Transverse colon (tissue), 4 donors: ENCODE measurements around the gene MAP6D1. TPM values are rescaled to one million over a fixed set of nuclear protein-coding genes. Genes with fewer than 3 reads are reported as not detected.

Experiments
- DNase-seq: peaks from one replicate; pipeline ENCODE4 v3.0.0-alpha.2; 2019
- H3K27ac ChIP-seq, 4 donors: fragments of 200-600 bp; sonication (generic); 2 replicates each; pipeline ENCODE4 v1.5.1; 2016 to 2018; ENCODE audit warnings: inconsistent platforms in 4 of 4
- H3K27me3 ChIP-seq: fragments of 200-600 bp; sonication (generic); 2 replicates; pipeline ENCODE4 v1.5.1; 2017; ENCODE audit warnings: inconsistent platforms
- H3K36me3 ChIP-seq, 4 donors: fragments of 200-600 bp; sonication (generic); 2 replicates each; pipeline ENCODE4 v1.5.1; 2017 to 2019; ENCODE audit warnings: inconsistent platforms in 4 of 4
- H3K4me1 ChIP-seq, 4 donors: fragments of 200-600 bp; sonication (generic); 2 replicates each; pipeline ENCODE4 v1.5.1; 2017 to 2020; ENCODE audit warnings: inconsistent platforms in 4 of 4
- H3K4me3 ChIP-seq, 4 donors: fragments of 200-600 bp; sonication (generic); 1 replicate in 1 of 4; 2 replicates in 3 of 4; pipeline versions ENCODE4 v1.5.1 to v1.6.1; 2017 to 2019; ENCODE audit warnings: inconsistent platforms in 4 of 4
- H3K9me3 ChIP-seq, 2 donors: fragments of 200-600 bp; sonication (generic); 2 replicates each; pipeline ENCODE4 v1.5.1; 2017 to 2019; ENCODE audit warnings: inconsistent platforms in 2 of 2
- CTCF ChIP-seq, 5 experiments: fragments of 200-600 bp in 3 of 5; fragments of 450-650 bp in 2 of 5; sonication (generic) in 3 of 5; IDR thresholded peaks; 1 replicate in 2 of 5; 2 replicates in 3 of 5; pipeline ENCODE4 v1.5.1; 2016 to 2017; ENCODE audit warnings: antibody characterized with exemption in 5 of 5, inconsistent platforms in 3 of 5, mild to moderate bottlenecking in 2 of 5, moderate library complexity in 1 of 5
- EP300 ChIP-seq: sonication (generic); formaldehyde crosslinking; IDR thresholded peaks from one replicate; pipeline ENCODE4 v1.6.1; 2017; ENCODE audit warnings: antibody characterized with exemption, low read depth
- POLR2A ChIP-seq: fragments of 450-650 bp; IDR thresholded peaks from one replicate; pipeline ENCODE4 v1.6.1; 2016; ENCODE audit warnings: antibody characterized with exemption, mild to moderate bottlenecking, moderate library complexity
- POLR2AphosphoS5 ChIP-seq, 3 donors: sonication (generic); formaldehyde crosslinking; IDR thresholded peaks; one replicate each; pipeline ENCODE4 v1.6.1; 2016; ENCODE audit warnings: antibody characterized with exemption in 3 of 3
- WGBS, 2 donors: methylation state at CpG; one replicate each; pipeline ENCODE4 v1.1.5; 2018; ENCODE audit warnings: low coverage in 1 of 2; 5-methylcytosine and 5-hydroxymethylcytosine counted together
- in situ Hi-C, 4 donors: fragments of 200-750 bp; cut with MboI; loops; one replicate each; pipeline versions ENCODE4 v1.15.0 to v1.15.1; 2017; ENCODE audit warnings: low sequenced_read_pairs in 3 of 4, low pct_ligation_motif_present in 1 of 4, low pct_unique_long_range_greater_than_20kb in 1 of 4
- intact Hi-C: fragments of 100-400 bp; cut with DNase I; formaldehyde crosslinking; loops from one replicate; pipeline ENCODE4 v1.15.1; 2023; ENCODE audit warnings: low total_unique reads
- total RNA-seq, 4 donors: library from RNA; depleted of rRNA; stranded (reverse); fragments of >200 nt; gene quantifications; one replicate each; pipeline ENCODE4 v1.1.0, GENCODE V29; 2016

MAP6D1 gene
- total RNA-seq, 4 donors from 2014 or later: 1.4 to 2.1 TPM; not detected in 2

DNA sequence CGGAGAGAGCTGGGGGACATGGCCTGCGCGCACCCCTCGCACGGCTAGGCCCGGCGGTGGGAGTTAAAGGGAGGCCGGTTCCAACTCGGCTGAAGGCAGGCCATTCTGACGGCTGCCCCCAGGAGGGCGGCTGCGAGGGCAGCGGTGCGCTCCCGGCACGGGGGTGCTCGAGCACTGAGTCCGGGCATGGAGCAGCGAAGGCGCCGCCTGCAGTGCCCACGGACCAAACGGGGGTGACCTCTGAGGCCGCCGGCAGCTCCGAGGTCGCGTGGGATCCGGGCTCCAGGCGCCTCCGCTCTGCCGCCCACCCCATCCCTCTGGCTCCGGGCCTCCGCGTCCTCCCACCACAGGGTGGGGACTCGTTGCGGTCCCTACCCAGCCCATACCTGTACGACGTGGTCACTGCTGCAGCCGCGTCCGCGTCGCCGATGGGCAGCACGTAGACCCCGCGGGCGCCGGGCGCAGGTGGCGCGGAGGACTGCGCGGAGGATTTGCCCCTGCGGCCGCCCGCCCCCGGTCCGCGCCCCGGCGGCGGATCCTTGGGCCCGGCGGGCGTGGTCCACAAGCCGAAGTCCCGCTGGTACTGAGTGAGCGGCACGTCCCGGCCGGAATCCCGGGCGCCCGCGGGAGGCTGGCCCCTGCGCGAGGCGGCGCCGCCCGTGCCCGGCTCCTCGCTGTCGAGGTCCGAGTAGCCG, 469 bp downstream of the MAP6D1 start:
- peaks cover 7 to 18% (median 11%) of the 10 kb centered on the region in 4 donors for H3K4me1 ChIP-seq
- H3K27me3 ChIP-seq: peaks cover 15% of the 10 kb centered on the region
- H3K27ac ChIP-seq: peak overlapping the region in 1 of 4 donors; percentile 8
- DNase-seq: no peak
- WGBS, 2 donors: 3% methylated on average over 42 of the region's 88 CpGs; no CpG with 5 or more reads in 1 of the 2 donors
- in situ Hi-C loops: no loop called here
- TF ChIP-seq POLR2AphosphoS5 (IDR thresholded peaks at IDR 0.05) (no peak), EP300 (no peak), POLR2A (no peak), CTCF (IDR thresholded peaks at IDR 0.05) (no peak)
- intact Hi-C loops: no loop called here
- H3K36me3 ChIP-seq: no peaks in the 10 kb centered on the region
- no peaks in the 10 kb centered on the region for H3K9me3 ChIP-seq
- peak overlapping the region; percentile 40 to 67 (median 50) for H3K4me3 ChIP-seq

GRCh38 chr3:183823963-183824362, 1.4 kb downstream of the MAP6D1 start:
- H3K27me3 ChIP-seq: peaks cover 15% of the 10 kb centered on the region
- intact Hi-C loops: no loop called here
- H3K9me3 ChIP-seq: no peaks in the 10 kb centered on the region
- peaks cover 7 to 18% (median 11%) of the 10 kb centered on the region in 4 donors for H3K4me1 ChIP-seq
- in situ Hi-C loops: no loop called here
- TF ChIP-seq EP300: no peak
- TF ChIP-seq CTCF (IDR thresholded peaks at IDR 0.05): no peak
- TF ChIP-seq POLR2A: no peak
- no peak for TF ChIP-seq POLR2AphosphoS5 (IDR thresholded peaks at IDR 0.05)
- 78 to 83% methylated on average over 5 of the region's 5 CpGs for WGBS, 2 donors
- H3K4me3 ChIP-seq: no peak overlapping the region
- no peaks in the 10 kb centered on the region for H3K36me3 ChIP-seq
- H3K27ac ChIP-seq: no peak overlapping the region
- no peak for DNase-seq

DNA sequence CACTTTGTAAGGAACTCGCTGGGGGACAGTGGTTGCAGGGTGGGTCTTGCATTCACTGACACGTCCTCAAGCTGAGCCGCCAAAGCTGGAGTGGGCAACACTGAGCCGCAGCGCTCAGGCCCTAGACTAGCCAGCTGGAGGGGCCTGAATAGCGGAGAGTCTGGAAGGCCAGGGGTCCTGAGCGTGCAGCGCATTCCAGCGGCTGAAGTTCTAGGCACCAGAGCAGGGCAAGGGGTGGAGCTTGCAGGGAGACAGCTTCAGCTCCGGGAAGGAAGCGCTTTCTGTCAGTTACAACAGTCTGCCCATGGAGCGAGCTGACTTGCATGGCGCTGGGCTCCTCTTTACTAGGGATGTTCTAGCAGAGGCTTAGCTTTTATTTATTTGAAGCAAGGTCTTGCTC, 2.7 kb downstream of the MAP6D1 start:
- WGBS, 2 donors: 85 to 88% methylated on average over 4 to 13 of the region's 13 CpGs
- intact Hi-C loops: no loop called here
- Histone ChIP-seq H3K27ac (no peak overlapping the region), H3K4me3 (no peak overlapping the region), H3K9me3 (no peaks in the 10 kb centered on the region), H3K36me3 (no peaks in the 10 kb centered on the region), H3K27me3 (peaks cover 15% of the 10 kb centered on the region), H3K4me1 (peaks cover 7 to 18% (median 11%) of the 10 kb centered on the region in 4 donors)
- in situ Hi-C loops: no loop called here
- TF ChIP-seq POLR2AphosphoS5 (IDR thresholded peaks at IDR 0.05) (no peak), CTCF (IDR thresholded peaks at IDR 0.05) (no peak), EP300 (no peak), POLR2A (no peak)
- DNase-seq: no peak

DNA sequence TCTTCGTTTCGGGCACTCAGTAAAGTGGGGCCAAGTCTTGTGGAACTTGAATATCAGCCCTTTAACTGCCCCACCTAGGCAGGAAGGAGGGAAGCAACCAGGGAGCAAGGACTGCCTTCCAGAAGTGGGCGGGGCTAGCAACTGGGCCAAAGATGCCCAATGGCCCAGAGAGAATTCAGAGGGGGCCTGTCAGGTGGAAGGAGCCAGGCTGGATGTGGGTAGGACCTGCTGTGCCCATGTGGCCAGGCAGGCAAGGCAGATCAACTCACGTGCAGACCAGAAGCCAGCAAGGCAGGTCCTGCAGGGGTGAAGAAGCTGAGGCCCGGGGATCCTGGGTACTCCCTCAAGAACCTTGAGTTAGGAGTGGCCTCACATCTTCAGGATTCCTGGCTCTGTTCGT, 5.5 kb downstream of the MAP6D1 start:
- H3K4me1 ChIP-seq: peaks cover 5 to 10% (median 6%) of the 10 kb centered on the region in 4 donors
- 91% methylated on average over 6 of the region's 6 CpGs; no CpG with 5 or more reads in 1 of the 2 donors for WGBS, 2 donors
- TF ChIP-seq POLR2AphosphoS5 (IDR thresholded peaks at IDR 0.05) (no peak), POLR2A (no peak), CTCF (IDR thresholded peaks at IDR 0.05) (no peak), EP300 (no peak)
- H3K27ac ChIP-seq: no peak overlapping the region
- no peak for DNase-seq
- no peaks in the 10 kb centered on the region for H3K9me3 ChIP-seq
- intact Hi-C loops (no loop called here), in situ Hi-C loops (no loop called here)
- peaks cover 15% of the 10 kb centered on the region for H3K27me3 ChIP-seq
- no peak overlapping the region for H3K4me3 ChIP-seq
- H3K36me3 ChIP-seq: no peaks in the 10 kb centered on the region
